Glomerular endothelial cell (primary cell): ENCODE results near the gene DHRSX. TPM values are rescaled to one million over a fixed set of nuclear protein-coding genes. Genes with fewer than 3 reads are reported as not detected.
"Not testable (repeated sequence)": the region's sequence is repeated elsewhere in the genome, so short reads cannot be mapped to it uniquely, and the experiment has no call there.

Source experiments
- DNase-seq: peaks from one replicate; pipeline ENCODE4 v3.0.0-alpha.2; 2011; ENCODE audit warnings: low read depth, low spot score; ENCODE audit errors: extremely low read depth
- total RNA-seq: library from RNA; depleted of rRNA; stranded (reverse); fragments of >200 nt; gene quantifications from 2 replicates; pipeline ENCODE4 v1.2.3, GENCODE V29; 2015

DHRSX gene
- total RNA-seq, 1 donor from 2014 or later, result 22.5 TPM

DNA sequence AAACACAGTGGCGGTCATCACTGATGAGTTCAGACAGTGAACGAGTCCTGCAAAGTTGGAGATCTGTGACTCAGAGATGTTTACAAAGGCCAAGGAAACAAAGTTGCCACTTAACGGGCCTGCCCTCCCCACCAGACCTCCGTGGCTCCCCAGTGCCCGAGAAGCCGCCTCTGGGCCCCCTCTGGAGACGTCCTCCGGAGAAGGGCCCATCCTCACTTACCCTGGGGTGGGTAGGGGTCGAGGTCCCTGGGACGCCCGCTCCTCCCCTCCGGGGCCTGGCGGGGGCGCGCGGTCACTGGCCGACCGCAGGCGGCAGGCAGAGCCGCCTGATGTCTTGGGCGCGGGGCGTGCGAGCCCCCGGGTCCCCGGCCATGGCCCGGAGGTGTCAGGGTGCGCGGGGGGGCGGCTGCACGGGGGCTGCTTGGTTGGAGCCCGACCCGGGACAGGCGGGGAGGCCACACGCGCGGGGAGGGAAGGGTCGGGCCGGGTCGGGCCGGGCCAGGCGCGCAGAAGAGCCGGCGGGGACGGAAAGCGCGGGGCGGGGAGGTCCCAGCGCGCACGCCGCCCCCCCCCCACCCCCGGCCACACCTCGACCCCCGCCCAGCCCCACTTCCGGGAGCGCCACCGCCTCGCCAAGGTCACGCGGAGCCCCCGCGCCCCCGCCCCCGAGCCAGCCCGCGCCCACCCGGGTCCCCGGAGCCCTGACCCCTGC, 529 bp downstream of the DHRSX start:
- DNase-seq, result no peak

DNA sequence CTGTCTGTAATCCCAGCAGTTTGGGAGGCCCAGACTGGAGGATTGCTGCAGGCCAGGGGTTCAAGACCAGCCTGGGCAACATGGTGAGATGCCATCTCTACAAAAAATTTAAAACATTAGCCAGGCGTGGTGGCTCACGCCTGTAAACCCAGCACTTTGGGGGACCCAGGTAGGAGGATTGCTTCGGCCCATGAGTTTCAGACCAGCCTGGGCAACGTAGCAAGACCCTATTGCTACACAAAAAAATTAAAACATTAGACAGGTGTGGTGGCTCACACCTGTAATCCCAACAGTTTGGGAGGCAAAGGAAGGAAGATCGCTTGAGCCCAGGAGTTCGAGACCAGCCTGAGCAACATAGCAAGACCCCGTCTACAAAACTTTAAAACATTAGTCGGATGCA, 1.3 kb downstream of the DHRSX start:
- DNase-seq, result no peak

DNA sequence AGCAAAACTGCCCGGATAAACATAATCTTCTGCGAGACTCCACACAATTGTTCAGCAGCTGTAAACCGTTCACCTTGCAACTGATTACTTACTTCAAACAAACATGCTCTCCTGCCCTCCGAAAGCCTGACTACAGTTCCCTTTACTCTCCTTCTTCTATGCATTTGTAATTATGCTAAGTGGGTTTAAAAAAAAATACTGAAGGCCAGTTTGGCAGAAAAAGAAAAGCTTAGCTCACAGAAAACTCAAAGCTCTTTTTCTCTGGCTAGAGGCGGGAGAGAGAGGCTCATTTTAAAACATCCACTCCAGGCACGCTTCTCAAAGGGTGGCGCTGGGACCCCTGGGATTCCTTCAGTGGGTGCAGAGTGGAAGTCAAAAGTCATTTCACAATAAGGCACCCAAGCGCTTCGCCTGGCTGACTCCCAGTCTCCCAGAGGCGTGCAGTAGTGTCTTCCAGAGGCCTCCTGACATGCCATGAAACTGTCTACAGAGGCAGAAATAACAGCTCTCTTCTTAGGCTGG, 1.9 kb downstream of the DHRSX start:
- no peak for DNase-seq

DNA sequence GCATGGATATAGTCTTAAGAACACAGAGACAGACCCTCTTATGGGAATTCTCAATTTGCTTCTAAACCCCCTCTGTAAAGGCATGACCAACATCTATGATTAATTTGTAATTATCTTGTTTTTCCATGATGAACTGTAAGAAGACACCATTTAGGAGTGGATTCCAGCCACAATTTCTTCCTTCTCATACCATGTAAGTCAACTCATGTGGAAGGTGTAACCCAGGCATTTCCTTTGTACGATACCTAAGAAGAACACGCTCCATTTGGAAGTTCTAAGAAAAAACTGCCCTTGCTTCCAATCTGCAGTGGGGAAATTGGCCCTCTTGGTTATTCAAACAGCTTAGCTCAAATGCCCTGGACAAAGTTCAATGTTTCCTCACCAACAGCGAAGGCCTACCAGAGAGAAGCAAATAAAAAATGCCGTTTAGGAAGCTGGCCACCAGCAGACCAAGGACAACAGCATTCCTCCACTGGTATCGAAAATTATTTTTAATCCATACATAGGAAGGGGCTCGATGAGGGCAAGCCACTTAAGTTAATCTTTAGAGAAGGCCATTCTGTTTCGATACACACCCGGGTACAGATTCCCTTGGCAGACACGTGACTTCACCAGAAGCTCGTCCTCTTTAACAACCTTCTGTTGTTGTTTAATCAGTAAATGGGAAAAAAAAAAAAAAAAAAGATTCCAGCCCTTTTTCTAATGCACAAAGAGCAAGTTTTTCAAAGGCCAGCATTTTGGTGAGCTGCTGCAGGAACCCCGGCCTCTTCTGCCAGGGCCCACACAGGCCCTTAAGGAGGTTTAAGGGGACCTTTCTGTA, 2.6 kb downstream of the DHRSX start:
- no peak for DNase-seq

DNA sequence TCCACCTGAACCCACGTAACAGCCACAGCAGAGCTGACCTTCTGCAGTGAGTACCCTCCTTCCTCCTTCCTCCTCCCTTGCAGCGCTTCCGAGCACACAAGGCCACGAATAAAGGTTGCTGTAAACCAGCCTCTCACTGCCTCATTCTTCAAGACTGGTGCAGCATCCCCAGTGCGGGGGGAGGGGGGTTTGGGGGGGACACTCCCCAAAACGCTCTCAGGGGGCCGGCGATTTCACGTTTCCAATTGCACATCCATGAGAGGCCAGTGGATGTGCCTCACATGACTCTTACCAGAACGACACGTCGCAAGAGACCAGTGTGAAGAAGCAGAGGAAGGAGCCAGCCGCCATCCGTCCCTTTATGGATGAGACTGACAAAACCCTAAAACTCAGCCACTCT, 5.2 kb downstream of the DHRSX start:
- no peak for DNase-seq

DNA sequence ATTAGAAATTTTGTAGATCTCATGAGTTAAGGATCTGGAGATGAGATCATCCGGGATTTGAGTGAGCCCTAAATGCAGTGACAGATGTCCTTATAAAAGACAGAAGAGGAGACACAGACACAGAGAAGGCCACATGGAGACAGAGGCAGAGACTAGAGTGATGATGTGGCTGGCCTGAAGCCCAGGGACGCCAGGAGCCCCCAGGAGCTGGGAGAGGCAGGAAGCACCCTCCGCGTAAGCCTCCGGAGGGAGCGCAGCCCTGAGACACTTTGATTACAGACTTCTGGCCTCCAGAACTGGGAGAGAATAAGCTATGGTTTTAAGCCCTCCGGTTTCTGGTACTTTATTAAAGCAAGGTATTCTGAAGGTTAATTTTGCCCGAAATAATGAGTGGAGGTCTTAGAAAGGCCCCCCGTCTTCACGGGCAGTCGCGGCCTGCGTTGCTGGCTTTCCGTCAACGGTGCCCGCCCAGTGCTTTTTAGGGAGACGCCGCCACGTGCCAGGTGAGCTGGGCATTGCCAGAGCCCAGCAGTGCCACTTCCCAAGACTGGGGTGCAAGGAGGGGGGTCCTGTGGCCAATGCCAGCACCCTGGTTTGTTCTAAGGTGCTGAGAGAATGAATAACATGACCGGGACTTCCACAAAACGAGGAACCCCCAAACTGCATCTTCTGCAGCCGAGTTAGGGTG, 8.1 kb downstream of the DHRSX start:
- no peak for DNase-seq

DNA sequence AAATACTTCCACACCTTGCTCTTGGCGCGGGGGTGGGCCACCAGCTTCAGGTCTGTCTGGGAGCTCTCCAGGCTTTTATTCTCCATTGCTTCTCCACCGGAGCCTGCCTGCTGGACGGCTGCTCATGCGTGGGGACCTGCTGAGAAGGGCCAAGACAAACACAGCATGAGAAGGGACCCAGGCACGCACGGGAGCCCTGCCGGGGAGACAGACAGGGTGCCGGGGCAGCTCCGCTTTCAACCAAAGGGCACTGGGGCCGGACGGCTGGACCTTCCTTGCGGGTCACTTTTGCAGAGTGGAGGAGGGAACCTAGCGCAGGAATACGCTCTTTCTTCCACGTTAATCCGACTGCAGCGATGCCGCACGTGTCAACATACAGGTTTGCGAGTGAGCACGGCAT, 10.1 kb downstream of the DHRSX start:
- DNase-seq, result no peak

DNA sequence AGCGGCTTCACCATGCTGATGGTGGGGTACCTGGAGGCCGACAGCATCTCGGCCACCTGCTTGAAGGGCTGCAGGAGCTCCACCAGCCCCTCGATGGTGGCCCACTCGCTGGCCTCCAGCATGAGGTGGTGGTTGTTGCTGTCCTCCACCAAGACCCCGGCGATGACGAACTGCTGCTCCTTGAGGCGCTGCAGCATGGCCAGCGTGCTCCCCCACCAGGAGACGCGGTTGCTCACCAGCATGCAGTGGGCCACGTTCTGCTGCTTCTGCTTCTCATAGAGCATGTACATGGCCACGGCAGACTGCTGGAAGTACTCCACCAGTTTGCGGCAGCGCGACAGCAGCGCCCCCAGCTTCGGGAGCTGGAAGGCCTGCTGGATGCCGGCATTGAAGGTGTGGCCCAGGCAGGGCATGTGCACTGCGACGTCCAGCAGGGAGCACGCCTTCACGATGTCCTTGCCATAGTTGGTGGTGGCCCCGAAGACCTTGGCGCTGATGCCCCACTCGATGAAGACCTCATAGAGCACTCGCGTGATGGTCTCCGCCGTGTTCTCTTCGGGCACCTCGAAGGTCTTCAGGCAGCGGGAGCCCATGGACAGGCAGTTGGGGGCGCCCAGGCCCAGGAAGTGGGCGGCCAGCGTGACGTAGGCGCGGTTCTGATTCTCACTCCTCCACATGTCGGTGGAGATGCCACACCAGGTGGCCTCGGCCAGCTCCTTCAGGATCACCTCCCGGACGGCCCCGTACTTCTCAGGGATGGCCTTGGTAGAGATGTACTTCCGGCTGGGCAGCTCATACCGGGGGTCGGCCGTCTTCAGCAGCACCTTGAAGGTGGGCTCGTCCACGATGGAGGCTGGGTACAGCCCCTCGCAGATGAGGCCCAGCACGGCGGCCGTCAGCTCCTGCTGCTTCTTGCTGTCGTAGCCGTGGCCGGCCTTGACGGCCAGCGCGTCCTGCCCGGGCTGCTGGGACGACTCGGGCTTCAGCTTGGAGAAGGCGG, 11.0 kb downstream of the DHRSX start:
- DNase-seq, result no peak

DNA sequence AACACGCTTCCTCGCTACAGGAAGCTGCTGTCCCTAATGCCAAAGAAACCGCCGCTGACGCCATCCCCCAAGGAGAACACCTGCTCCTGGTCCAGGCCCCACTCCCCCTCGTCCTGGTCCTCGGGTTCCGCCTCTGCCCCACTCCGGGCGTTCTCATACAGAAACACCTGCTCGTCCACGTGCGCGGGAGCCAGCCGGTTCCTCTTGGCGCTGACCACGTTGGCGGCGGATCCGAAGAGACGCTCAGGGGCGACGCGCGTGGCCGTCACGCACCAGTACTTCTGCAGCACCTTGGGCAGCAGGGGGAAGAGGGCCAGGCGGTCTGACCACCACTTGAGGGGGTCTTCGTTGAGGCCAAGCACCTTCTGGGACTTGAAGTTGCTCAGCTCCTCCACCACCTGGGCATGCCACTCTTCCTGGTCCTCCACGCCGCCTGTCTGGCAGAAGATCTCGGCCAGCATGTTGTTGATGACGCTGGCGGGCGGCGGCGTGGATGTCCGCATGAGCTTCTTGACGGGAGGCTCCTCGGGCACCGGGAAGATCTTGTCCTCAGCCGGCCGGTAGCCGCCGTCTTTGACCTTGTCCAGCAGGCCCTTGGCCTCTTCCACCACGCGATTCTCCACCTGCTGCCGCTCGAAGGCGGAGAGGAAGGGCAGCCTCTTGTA, 12.0 kb downstream of the DHRSX start:
- DNase-seq, result no peak

DNA sequence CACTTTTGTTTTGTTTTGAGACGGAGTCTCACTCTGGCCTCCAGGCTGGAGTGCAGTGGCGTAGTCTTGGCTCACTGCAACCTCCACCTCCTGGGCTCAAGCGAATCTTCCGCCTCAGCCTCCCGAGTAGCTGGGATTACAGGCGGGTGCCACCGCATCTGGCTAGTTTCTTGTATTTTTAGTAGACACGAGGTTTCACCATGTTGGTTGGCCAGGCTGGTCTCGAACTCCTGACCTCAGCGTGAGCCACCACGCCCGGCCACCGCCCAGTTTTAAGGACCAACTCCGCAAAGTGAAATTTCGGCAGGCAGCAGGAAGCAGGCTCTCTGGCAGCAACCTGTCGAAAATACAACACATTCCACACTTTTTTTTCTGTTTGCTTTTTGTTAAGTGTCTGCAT, 13.4 kb downstream of the DHRSX start:
- DNase-seq, result no peak

DNA sequence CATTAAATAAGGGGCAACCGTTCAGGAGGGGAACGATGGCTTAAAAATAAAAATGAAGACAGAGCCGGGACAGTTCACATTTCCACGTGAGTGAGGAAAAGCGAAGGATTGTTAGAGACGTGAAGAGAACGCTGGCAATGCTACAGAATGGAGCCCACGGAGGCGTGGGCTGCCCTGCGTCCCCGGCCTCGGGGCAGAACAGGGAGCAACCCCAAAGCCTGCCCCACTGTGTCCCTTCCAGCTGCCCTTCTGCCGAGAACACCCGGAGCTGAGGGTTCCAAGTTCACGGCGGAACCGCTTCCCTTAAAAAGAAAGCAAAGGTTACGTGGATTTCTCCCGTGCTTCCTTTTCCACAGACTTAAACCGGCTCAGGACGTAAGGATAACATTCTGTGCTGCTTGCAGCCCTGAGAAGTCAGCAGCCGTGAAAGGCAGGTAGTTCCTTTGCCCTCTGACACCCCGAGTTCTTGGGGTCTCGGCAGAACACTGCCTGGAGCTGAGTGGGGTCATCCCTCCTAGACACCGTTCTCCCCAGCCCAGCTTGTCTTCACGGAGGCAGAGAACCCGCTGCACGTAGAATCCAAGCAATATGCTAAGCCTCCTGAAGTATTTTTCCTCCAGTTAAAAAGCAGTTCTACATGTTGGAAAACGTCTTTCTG, 14.2 kb downstream of the DHRSX start:
- no peak for DNase-seq

DNA sequence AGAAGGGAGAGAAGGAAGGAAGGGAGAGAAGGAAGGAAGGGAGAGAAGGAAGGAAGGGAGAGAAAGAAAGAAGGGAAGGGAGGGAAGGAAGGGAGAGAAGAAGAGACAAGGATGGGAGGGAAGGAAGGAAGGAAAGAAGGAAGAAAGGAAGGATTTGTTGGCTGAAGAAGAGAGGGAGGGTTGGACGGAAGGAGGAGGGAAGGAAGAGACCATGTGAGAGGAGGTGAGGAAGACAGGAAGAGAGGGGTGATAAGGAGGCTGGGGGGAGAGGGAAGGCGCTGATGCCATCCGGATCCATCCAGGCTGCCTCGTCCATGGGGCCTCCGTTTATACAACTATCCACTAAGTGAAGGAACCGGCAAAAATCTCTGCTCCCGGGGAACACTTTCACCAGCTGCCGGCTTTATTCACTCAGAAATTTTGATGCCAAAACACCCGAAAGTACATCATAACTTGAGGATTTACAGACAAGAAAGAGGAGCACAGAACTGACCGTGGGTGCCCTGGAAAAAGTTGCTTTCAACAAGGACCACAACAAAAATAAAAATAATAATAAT, 14.9 kb downstream of the DHRSX start:
- no peak for DNase-seq

DNA sequence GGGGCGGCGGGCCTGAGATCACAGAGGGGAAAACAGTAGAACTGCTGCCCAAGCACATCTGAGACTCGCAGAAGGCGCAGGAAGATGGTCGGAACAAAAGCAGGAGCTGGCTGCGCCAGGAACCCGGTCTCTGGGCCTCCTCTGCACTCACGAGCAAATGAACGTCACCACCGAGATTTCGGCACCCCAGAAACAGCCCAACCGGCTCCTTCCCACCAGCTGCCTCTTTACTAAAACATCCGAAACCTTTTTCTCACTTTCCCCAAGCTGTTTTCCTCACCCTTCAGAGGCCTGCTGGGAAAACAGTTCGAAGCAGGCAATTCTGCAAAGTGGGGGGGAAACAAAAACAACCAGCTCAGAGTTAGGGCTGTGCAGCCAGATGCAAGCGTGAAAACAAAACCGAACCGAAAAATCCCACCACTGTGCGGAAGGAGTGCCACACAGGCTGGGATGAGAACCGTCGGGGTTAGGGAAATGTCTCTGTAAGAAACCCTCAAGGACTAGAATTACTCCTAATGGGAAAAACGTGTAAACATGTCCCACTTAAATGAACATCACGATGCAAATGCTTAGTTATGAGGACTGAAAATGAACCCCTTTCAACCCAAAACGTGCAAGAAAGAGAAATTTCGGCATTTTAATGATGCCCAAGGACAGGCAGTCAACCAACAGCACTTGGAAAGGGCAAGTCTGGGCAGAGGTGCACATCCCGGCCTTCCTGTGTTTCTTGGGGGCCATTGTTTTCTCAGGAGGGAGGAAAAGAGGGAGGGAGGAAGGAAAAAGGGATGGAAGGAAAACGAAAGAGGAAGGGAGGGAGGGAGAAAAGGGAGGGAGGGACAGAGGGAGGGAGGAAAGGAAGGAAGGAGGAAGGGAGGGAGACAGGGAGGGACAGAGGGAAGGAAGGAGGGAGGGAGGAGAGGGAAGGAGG, 15.8 kb downstream of the DHRSX start:
- no peak for DNase-seq

DNA sequence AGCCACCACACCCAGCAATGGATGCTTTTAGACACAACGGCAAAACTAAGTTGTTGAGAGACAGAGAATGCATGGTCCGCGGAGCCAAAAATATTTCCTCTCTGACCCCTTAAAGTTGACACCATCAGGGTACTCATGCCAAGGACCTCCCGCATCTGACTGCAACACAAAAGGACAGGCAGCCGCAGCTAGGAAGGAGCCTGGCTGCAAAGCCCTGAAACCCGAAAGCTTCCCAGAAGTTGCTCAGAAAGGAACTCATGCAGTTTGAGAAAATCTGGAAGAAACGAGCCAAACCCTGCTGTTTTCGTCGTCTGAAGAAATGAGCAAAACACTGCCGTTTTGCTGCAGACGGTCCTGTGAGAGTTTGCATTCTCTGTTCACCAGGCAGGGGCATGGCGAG, 16.5 kb downstream of the DHRSX start:
- DNase-seq, result no peak

DNA sequence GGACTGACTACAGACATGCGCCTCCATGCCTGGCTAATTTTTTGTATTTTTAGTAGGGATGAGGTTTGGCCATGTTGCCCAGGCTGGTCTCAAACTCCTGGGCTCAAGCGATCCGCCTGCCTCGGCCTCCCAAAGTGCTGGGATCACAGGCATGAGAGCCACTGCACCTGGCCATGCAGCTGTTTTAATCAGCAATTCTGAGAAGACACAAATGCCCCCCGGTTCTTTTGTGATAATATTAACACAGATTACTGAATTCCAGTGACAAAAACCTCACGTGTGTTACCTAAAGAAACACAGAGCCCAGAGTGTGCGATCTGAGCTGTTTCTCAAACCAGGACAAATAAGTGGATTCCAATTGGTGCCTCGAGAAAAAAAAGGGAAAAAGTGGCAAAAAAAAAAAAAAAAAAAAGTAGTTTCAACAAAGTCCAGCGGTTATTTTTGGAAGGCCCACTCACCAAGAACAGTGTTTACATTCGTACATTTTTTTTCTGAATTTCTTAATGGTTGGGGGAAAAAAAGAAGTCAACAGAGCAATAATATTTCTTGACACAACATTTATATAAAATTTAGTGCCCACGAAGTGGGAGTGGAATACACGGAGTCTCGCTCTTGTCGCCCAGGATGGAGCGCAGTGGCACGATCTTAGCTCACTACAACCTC, 17.2 kb downstream of the DHRSX start:
- DNase-seq, result no peak

DNA sequence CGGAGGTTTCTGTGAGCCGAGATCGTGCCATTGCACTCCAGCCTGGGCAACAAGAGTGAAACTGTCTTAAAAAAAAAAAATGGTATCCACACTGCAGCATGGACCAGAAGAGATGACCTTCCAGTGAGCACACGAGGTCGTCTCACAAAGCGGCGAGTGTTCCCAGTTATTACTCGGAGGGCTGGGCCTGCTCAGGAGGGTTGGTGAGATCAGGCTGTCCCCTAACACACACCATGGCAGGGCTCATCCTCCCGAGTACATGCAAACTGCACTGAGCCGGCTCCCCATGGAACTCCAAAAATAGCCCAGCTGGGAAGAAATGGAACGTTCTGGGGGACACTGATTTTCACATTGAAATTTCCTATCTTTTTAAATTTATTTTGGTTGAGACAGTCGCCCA, 19.2 kb downstream of the DHRSX start:
- DNase-seq, result not testable (repeated sequence)

DNA sequence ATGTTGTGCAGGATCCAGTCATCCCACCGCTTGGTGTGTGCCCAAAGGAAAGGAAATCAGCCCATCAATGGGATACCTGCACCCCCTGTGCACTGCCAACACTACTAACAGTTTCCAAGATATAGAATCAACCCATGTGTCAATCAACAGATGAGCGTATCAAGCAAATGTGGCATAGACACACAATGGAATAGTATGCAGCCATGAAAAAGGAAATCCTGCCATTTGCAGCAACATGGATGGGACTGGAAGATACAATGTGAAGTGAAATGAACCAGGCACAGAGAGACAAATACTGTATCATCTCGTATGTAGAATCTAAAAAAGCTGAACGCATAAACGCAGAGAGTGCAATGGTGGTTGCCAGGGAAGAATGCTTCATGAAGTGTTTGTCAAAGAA, 20.8 kb downstream of the DHRSX start:
- not testable (repeated sequence) for DNase-seq
